SK-N-SH (cell line): ENCODE data around the gene HMMR.

Experiments used
- CTCF ChIP-seq: fragments of 200-600 bp; sonication (generic); IDR thresholded peaks from 2 replicates; pipeline ENCODE4 v1.6.1; 2017; ENCODE audit warnings: antibody characterized with exemption, mild to moderate bottlenecking, moderate library complexity
- EZH2phosphoT487 ChIP-seq: fragments of 200-600 bp; sonication (generic); IDR thresholded peaks from 2 replicates; pipeline ENCODE4 v1.6.1; 2017; ENCODE audit warnings: low read depth, mixed run types, mild to moderate bottlenecking, antibody characterized with exemption, moderate library complexity, borderline replicate concordance
- FOXJ3 ChIP-seq: sonication (generic); formaldehyde crosslinking; IDR thresholded peaks from 2 replicates; pipeline ENCODE4 v1.5.1; 2020; ENCODE audit warnings: mild to moderate bottlenecking, missing genetic modification reagents
- JUND ChIP-seq: IDR thresholded peaks from 2 replicates; pipeline ENCODE4 v1.4.0; 2012
- MAX ChIP-seq: IDR thresholded peaks from 2 replicates; pipeline ENCODE4 v1.4.0; 2012; ENCODE audit warnings: low read depth
- NRF1 ChIP-seq: IDR thresholded peaks from 2 replicates; pipeline ENCODE4 v1.6.1; 2012; ENCODE audit warnings: low read depth, mild to moderate bottlenecking, low read length
- PBX3 ChIP-seq: IDR thresholded peaks from 2 replicates; pipeline ENCODE4; 2012
- RAD21 ChIP-seq: IDR thresholded peaks from 2 replicates; pipeline ENCODE4 v1.6.1; 2012; ENCODE audit warnings: mild to moderate bottlenecking, low read length
- REST ChIP-seq: IDR thresholded peaks from 2 replicates; pipeline ENCODE4 v1.6.1; 2012; ENCODE audit warnings: mild to moderate bottlenecking, low read depth, low read length, moderate library complexity
- RXRA ChIP-seq: IDR thresholded peaks from 2 replicates; pipeline ENCODE4 v1.4.0; 2012; ENCODE audit warnings: low read depth, mild to moderate bottlenecking, borderline replicate concordance
- YY1 ChIP-seq: IDR thresholded peaks from 2 replicates; pipeline ENCODE4 v1.4.0; 2012; ENCODE audit warnings: low read depth, mild to moderate bottlenecking
- ZBTB33 ChIP-seq: IDR thresholded peaks from 2 replicates; pipeline ENCODE4 v1.4.0; 2012; ENCODE audit warnings: low read depth, borderline replicate concordance

- TF ChIP-seq RXRA (no peak), CTCF (no peak), FOXJ3 (CRISPR knock-in tag) (no peak), REST (no peak), NRF1 (no peak), JUND (no peak), EZH2phosphoT487 (no peak), RAD21 (no peak), MAX (no peak), YY1 (no peak), PBX3 (no peak), ZBTB33 (no peak)
These were observed 42.1 kb downstream of the HMMR start for GRCh38 chr5:163502521-163502920.
